Liver (tissue), 10 donors: ENCODE measurements around the gene PHKG2. TPM values are rescaled to one million over a fixed set of nuclear protein-coding genes. Genes with fewer than 3 reads are reported as not detected.

ENCODE experiments used
- DNase-seq: peaks from one replicate; pipeline ENCODE4 v3.0.0-alpha.2; 2017; ENCODE audit warnings: low spot score
- H3K27ac ChIP-seq, 2 donors: one replicate each; pipeline ENCODE4 v1.7.0; 2013; ENCODE audit warnings: inconsistent platforms in 2 of 2, low read length in 2 of 2, control low read depth in 1 of 2, low read depth in 1 of 2, mild to moderate bottlenecking in 1 of 2
- H3K27me3 ChIP-seq, 4 donors: one replicate each; pipeline versions ENCODE4 v1.6.1 to v1.7.0; 2013; ENCODE audit warnings: low read length in 3 of 4, inconsistent platforms in 1 of 4, mild to moderate bottlenecking in 1 of 4, moderate library complexity in 1 of 4; ENCODE audit not compliant: control insufficient read depth in 4 of 4, insufficient read depth in 4 of 4
- H3K36me3 ChIP-seq, 4 donors: one replicate each; pipeline versions ENCODE4 v1.6.1 to v1.7.0; 2013; ENCODE audit warnings: low read length in 3 of 4, mild to moderate bottlenecking in 3 of 4, low read depth in 1 of 4, moderate library complexity in 1 of 4; ENCODE audit not compliant: control insufficient read depth in 4 of 4, insufficient read depth in 3 of 4
- H3K4me1 ChIP-seq, 4 donors: one replicate each; pipeline versions ENCODE4 v1.6.1 to v1.7.0; 2013; ENCODE audit warnings: low read length in 3 of 4, mild to moderate bottlenecking in 3 of 4, moderate library complexity in 1 of 4; ENCODE audit not compliant: control insufficient read depth in 4 of 4, insufficient read depth in 4 of 4
- H3K4me3 ChIP-seq, 3 donors: one replicate each; pipeline versions ENCODE4 v1.6.1 to v1.7.0; 2013; ENCODE audit warnings: low read length in 3 of 3, control low read depth in 1 of 3, low read depth in 1 of 3, mild to moderate bottlenecking in 1 of 3
- H3K9ac ChIP-seq, 2 donors: one replicate each; pipeline ENCODE4 v1.7.0; 2013; ENCODE audit warnings: low read length in 2 of 2, mild to moderate bottlenecking in 2 of 2, moderate library complexity in 2 of 2, control low read depth in 1 of 2, low read depth in 1 of 2
- H3K9me3 ChIP-seq, 4 donors: one replicate each; pipeline versions ENCODE4 v1.6.1 to v1.7.0; 2013; ENCODE audit warnings: low read length in 3 of 4; ENCODE audit not compliant: control insufficient read depth in 4 of 4
- EGR1 ChIP-seq, 2 donors: IDR thresholded peaks; 2 replicates each; pipeline ENCODE4 v1.6.1; 2016 to 2018; ENCODE audit warnings: antibody characterized with exemption in 2 of 2, low read depth in 2 of 2
- FOXA2 ChIP-seq: IDR thresholded peaks from 2 replicates; pipeline ENCODE4 v1.6.1; 2016; ENCODE audit warnings: antibody characterized with exemption
- GABPA ChIP-seq, 2 donors: IDR thresholded peaks in 1 of 2; conservative IDR thresholded peaks in 1 of 2; 2 replicates each; pipeline ENCODE4 v1.6.1; 2016; ENCODE audit warnings: antibody characterized with exemption in 2 of 2, mild to moderate bottlenecking in 1 of 2, moderate library complexity in 1 of 2
- HNF4A ChIP-seq, 2 donors: conservative IDR thresholded peaks; 2 replicates each; pipeline ENCODE4 v1.6.1; 2016; ENCODE audit warnings: antibody characterized with exemption in 2 of 2, mild to moderate bottlenecking in 2 of 2
- JUND ChIP-seq, 2 donors: IDR thresholded peaks; 2 replicates each; pipeline ENCODE4 v1.6.1; 2016; ENCODE audit warnings: antibody characterized with exemption in 2 of 2
- NR2F2 ChIP-seq: IDR thresholded peaks from 2 replicates; pipeline ENCODE4 v1.6.1; 2016; ENCODE audit warnings: antibody characterized with exemption
- REST ChIP-seq: IDR thresholded peaks from 2 replicates; pipeline ENCODE4 v1.6.1; 2016; ENCODE audit warnings: antibody characterized with exemption, mild to moderate bottlenecking
- RXRA ChIP-seq, 2 donors: IDR thresholded peaks; 2 replicates each; pipeline ENCODE4 v1.6.1; 2017 to 2018; ENCODE audit warnings: antibody characterized with exemption in 2 of 2, mild to moderate bottlenecking in 1 of 2
- SP1 ChIP-seq: IDR thresholded peaks from 2 replicates; pipeline ENCODE4 v1.6.1; 2018; ENCODE audit warnings: antibody characterized with exemption, mild to moderate bottlenecking
- TAF1 ChIP-seq: conservative IDR thresholded peaks from 2 replicates; pipeline ENCODE4 v1.6.1; 2016; ENCODE audit warnings: antibody characterized with exemption, mild to moderate bottlenecking
- ZBTB33 ChIP-seq: IDR thresholded peaks from 2 replicates; pipeline ENCODE4 v1.6.1; 2016; ENCODE audit warnings: antibody characterized with exemption
- WGBS: extraction: QIAGEN DNeasy Blood & Tissue Kit; methylation state at CpG from one replicate; pipeline ENCODE4 v1.1.7; 2013; 5-methylcytosine and 5-hydroxymethylcytosine counted together
- polyA plus RNA-seq, 2 donors: library from polyadenylated mRNA; stranded (reverse) in 1 of 2; unstranded in 1 of 2; fragments of 200-250 nt in 1 of 2; fragments of >200 nt in 1 of 2; fragmentation: Nextera tagmentation in 1 of 2; extraction: Ambion mirVana in 1 of 2; gene quantifications; one replicate each; pipeline versions ENCODE4 v1.2.1 to v1.2.3, GENCODE V29; 2013 to 2015
- small RNA-seq: library from RNA; depleted of rRNA; stranded (forward); fragments of <200 nt; gene quantifications from one replicate; pipeline ENCODE3, GENCODE V24; 2014
- total RNA-seq, 2 donors: library from RNA; depleted of rRNA; stranded (reverse); fragments of >200 nt; gene quantifications; one replicate each; pipeline ENCODE4 v1.2.3, GENCODE V29; 2014
- TF ChIP-seq, protein P1 (sequence below): fragments of 150-350 bp; IDR thresholded peaks from 2 replicates; pipeline ENCODE4 v1.5.1; 2017; ENCODE audit warnings: improper control_type of control experiment, low read depth, low read length; ENCODE audit not compliant: missing input control
- TF ChIP-seq, protein P2 (sequence below): IDR thresholded peaks from 2 replicates; pipeline ENCODE4 v1.6.1; 2016; ENCODE audit warnings: antibody characterized with exemption
- TF ChIP-seq, protein P3 (sequence below): IDR thresholded peaks from 2 replicates; pipeline ENCODE4 v1.6.1; 2016; ENCODE audit warnings: antibody characterized with exemption
- donor health status: healthy.
- donor health status: healthy.
- donor health status: healthy.
- donor health status: healthy.
- donor health status: healthy.

Gene PHKG2
- total and polyA plus RNA-seq, 4 donors = 9.2 to 21.2 (median 17.9) TPM

DNA sequence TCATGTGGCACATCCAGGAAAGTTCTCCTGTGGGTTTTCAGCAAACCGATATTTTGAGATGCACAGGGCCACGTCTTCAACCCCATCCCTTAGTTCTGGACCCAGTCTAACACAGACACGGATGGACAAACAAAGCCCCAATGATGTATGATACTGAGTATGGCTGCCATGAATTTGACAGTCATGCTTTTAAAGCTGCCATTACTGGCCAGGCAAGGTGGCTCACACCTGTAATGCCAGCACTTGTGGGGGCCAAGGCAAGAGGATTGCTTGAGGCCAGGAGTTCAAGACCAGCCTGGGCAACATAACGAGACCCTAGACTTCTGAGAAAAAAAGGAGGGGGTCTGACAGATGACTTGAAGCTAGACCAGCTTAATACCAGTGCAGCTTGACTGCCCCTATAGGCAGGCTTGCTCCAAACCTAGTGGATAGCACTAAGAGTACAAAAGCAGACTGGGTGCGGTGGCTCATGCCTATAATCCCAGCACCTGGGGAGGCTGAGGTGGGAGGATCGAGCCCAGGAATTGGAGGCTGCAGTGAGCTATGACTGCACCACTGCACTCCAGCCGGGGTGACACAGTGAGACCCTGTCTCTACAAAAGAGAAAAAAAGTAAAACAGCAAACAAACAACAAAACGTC lies 49.6 kb downstream of the PHKG2 start:
- DNase-seq = no peak
- WGBS = 79% methylated on average over 8 of the region's 8 CpGs
- TF ChIP-seq FOXA2 (no peak), TAF1 (no peak), RXRA (IDR thresholded peaks at IDR 0.05) (no peak), SP1 (no peak), GABPA (IDR thresholded peaks at IDR 0.05 in 1 of 2, conservative IDR thresholded peaks at IDR 0.05 in 1 of 2) (no peak), REST (no peak), HNF4A (conservative IDR thresholded peaks at IDR 0.05) (no peak), ZBTB33 (no peak), JUND (IDR thresholded peaks at IDR 0.05) (no peak), NR2F2 (no peak), EGR1 (IDR thresholded peaks at IDR 0.05; ENCODE audit: low read depth in 2 of 2) (no peak)
- TF ChIP-seq, protein P1, sequence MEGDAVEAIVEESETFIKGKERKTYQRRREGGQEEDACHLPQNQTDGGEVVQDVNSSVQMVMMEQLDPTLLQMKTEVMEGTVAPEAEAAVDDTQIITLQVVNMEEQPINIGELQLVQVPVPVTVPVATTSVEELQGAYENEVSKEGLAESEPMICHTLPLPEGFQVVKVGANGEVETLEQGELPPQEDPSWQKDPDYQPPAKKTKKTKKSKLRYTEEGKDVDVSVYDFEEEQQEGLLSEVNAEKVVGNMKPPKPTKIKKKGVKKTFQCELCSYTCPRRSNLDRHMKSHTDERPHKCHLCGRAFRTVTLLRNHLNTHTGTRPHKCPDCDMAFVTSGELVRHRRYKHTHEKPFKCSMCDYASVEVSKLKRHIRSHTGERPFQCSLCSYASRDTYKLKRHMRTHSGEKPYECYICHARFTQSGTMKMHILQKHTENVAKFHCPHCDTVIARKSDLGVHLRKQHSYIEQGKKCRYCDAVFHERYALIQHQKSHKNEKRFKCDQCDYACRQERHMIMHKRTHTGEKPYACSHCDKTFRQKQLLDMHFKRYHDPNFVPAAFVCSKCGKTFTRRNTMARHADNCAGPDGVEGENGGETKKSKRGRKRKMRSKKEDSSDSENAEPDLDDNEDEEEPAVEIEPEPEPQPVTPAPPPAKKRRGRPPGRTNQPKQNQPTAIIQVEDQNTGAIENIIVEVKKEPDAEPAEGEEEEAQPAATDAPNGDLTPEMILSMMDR = no peak
- TF ChIP-seq, protein P2, sequence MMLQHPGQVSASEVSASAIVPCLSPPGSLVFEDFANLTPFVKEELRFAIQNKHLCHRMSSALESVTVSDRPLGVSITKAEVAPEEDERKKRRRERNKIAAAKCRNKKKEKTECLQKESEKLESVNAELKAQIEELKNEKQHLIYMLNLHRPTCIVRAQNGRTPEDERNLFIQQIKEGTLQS = no peak
- TF ChIP-seq, protein P3, sequence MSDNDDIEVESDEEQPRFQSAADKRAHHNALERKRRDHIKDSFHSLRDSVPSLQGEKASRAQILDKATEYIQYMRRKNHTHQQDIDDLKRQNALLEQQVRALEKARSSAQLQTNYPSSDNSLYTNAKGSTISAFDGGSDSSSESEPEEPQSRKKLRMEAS = no peak
- H3K27me3 ChIP-seq = no peaks in the 10 kb centered on the region
- no peaks in the 10 kb centered on the region for H3K36me3 ChIP-seq
- H3K27ac ChIP-seq = no peak overlapping the region
- H3K4me3 ChIP-seq = no peak overlapping the region
- no peaks in the 10 kb centered on the region for H3K9me3 ChIP-seq
- no peaks in the 10 kb centered on the region for H3K4me1 ChIP-seq
- H3K9ac ChIP-seq = no peak overlapping the region

Small RNA genes lying within 50 kb of the gene (small RNA-seq; reads per million reads assigned to genes)
- gene RNU6-1043P = not detected
- 4.1 reads per million, percentile 92 among the genes with 10 or more reads in this experiment for gene SNORA30

Other genes starting within 250 kb of the PHKG2 start
- gene ZNF768, start 221.9 kb upstream of the PHKG2 start, total RNA-seq = 10 to 100 TPM in 1 of 2 donors, 1 to 10 TPM in 1; 8.9 to 12.8 TPM
- gene ZNF768, start 221.9 kb upstream of the PHKG2 start, polyA plus RNA-seq = 10 to 100 TPM in 1 of 2 donors, 1 to 10 TPM in 1; 2.2 to 16.9 TPM
- 10 to 100 TPM in 1 of 2 donors, 1 to 10 TPM in 1; 6.9 to 10.5 TPM for gene ZNF747, start 213.6 kb upstream of the PHKG2 start, total RNA-seq
- gene ZNF747, start 213.6 kb upstream of the PHKG2 start, polyA plus RNA-seq = 1 to 10 TPM; 3.8 to 6.2 TPM
- gene ZNF764, start 190.1 kb upstream of the PHKG2 start, total RNA-seq = 1 to 10 TPM; 5.0 to 6.8 TPM
- 1 to 10 TPM; 1.6 to 3.4 TPM for gene ZNF764, start 190.1 kb upstream of the PHKG2 start, polyA plus RNA-seq
- 1 to 10 TPM; 3.4 to 3.7 TPM for gene ZNF688, start 176.7 kb upstream of the PHKG2 start, total RNA-seq
- 1 to 10 TPM; 5.8 to 8.9 TPM for gene ZNF688, start 176.7 kb upstream of the PHKG2 start, polyA plus RNA-seq
- gene ZNF785, start 162.7 kb upstream of the PHKG2 start, total RNA-seq = 1 to 10 TPM; 4.5 to 5.9 TPM
- gene ZNF785, start 162.7 kb upstream of the PHKG2 start, polyA plus RNA-seq = 1 to 10 TPM; 1.8 to 2.0 TPM
- 1 to 10 TPM; 4.6 to 5.8 TPM for gene ZNF689, start 138.0 kb upstream of the PHKG2 start, total RNA-seq
- 1 to 10 TPM; 2.6 to 4.0 TPM for gene ZNF689, start 138.0 kb upstream of the PHKG2 start, polyA plus RNA-seq
- 1 to 10 TPM; 7.5 to 9.1 TPM for gene PRR14, start 97.5 kb upstream of the PHKG2 start, total RNA-seq
- gene PRR14, start 97.5 kb upstream of the PHKG2 start, polyA plus RNA-seq = 10 to 100 TPM in 1 of 2 donors, 1 to 10 TPM in 1; 8.6 to 13.5 TPM
- 10 to 100 TPM in 1 of 2 donors, 1 to 10 TPM in 1; 7.3 to 15.1 TPM for gene FBRS, start 90.0 kb upstream of the PHKG2 start, total RNA-seq
- 10 to 100 TPM in 1 of 2 donors, 1 to 10 TPM in 1; 4.1 to 15.5 TPM for gene FBRS, start 90.0 kb upstream of the PHKG2 start, polyA plus RNA-seq
- gene SRCAP, start 49.3 kb upstream of the PHKG2 start, total RNA-seq = 10 to 100 TPM; 26.8 to 27.7 TPM
- gene SRCAP, start 49.3 kb upstream of the PHKG2 start, polyA plus RNA-seq = 1 to 10 TPM; 7.6 to 8.7 TPM
- 1 to 10 TPM in 1 of 2 donors, under 1 TPM in 1; 0.33 to 2.7 TPM for gene CFAP119, start 13.6 kb downstream of the PHKG2 start, total RNA-seq
- gene CFAP119, start 13.6 kb downstream of the PHKG2 start, polyA plus RNA-seq = 1 to 10 TPM in 1 of 2 donors, under 1 TPM in 1; 0.82 to 1.6 TPM
- gene RNF40, start 13.9 kb downstream of the PHKG2 start, total RNA-seq = 10 to 100 TPM; 41.0 to 55.4 TPM
- gene RNF40, start 13.9 kb downstream of the PHKG2 start, polyA plus RNA-seq = 10 to 100 TPM; 25.9 to 27.1 TPM
- 1 to 10 TPM; 3.3 to 4.2 TPM for gene ZNF629, start 38.8 kb downstream of the PHKG2 start, total RNA-seq
- 1 to 10 TPM in 1 of 2 donors, under 1 TPM in 1; 0.86 to 3.5 TPM for gene ZNF629, start 38.8 kb downstream of the PHKG2 start, polyA plus RNA-seq
- gene BCL7C, start 145.7 kb downstream of the PHKG2 start, total RNA-seq = 1 to 10 TPM; 3.4 to 6.1 TPM
- gene BCL7C, start 145.7 kb downstream of the PHKG2 start, polyA plus RNA-seq = 1 to 10 TPM; 4.9 to 7.1 TPM
- gene CTF1, start 148.2 kb downstream of the PHKG2 start, total RNA-seq = under 1 TPM in 1 of 2 donors, not detected in 1; 0.75 TPM
- gene CTF1, start 148.2 kb downstream of the PHKG2 start, polyA plus RNA-seq = under 1 TPM; 0.19 to 0.35 TPM
- gene FBXL19, start 175.1 kb downstream of the PHKG2 start, total RNA-seq = 1 to 10 TPM; 3.0 to 4.8 TPM
- 1 to 10 TPM in 1 of 2 donors, under 1 TPM in 1; 0.31 to 2.4 TPM for gene FBXL19, start 175.1 kb downstream of the PHKG2 start, polyA plus RNA-seq
- gene ORAI3, start 200.6 kb downstream of the PHKG2 start, total RNA-seq = 10 to 100 TPM; 26.6 to 39.1 TPM
- 10 to 100 TPM; 28.8 to 34.1 TPM for gene ORAI3, start 200.6 kb downstream of the PHKG2 start, polyA plus RNA-seq
- gene SETD1A, start 209.3 kb downstream of the PHKG2 start, total RNA-seq = 1 to 10 TPM; 3.6 to 3.8 TPM
- gene SETD1A, start 209.3 kb downstream of the PHKG2 start, polyA plus RNA-seq = 1 to 10 TPM; 2.7 to 4.9 TPM
- 10 to 100 TPM; 23.9 to 84.8 TPM for gene HSD3B7, start 236.8 kb downstream of the PHKG2 start, total RNA-seq
- gene HSD3B7, start 236.8 kb downstream of the PHKG2 start, polyA plus RNA-seq = 10 to 100 TPM; 74.0 to 93.9 TPM